CD4-positive, CD25-positive, alpha-beta regulatory T cell (primary cell): ENCODE data around the gene DENND1A. TPM values are rescaled to one million over a fixed set of nuclear protein-coding genes. Genes with fewer than 3 reads are reported as not detected.

Source experiments
- ATAC-seq, 2 donors: fragments of 150-1000 bp; cut with Tn5 transposase; one replicate each; pipeline ENCODE4 v1.10.0; 2021; ENCODE audit warnings: low read depth in 2 of 2, moderate number of reproducible peaks in 2 of 2, moderate library complexity in 1 of 2
- DNase-seq, 3 donors: peaks; one replicate each; pipeline versions ENCODE4 v3.0.0 to v3.0.0-alpha.2; 2012 to 2022; ENCODE audit warnings: mixed read lengths in 1 of 3
- H3K27ac ChIP-seq: one replicate; pipeline ENCODE4 v1.7.0; 2013; ENCODE audit warnings: mild to moderate bottlenecking, low read length; ENCODE audit not compliant: insufficient read depth, poor library complexity, severe bottlenecking
- H3K27me3 ChIP-seq: one replicate; pipeline ENCODE4 v1.7.0; 2013; ENCODE audit warnings: low read length; ENCODE audit not compliant: control insufficient read depth, insufficient read depth
- H3K36me3 ChIP-seq: one replicate; pipeline ENCODE4 v1.7.0; 2013; ENCODE audit warnings: mild to moderate bottlenecking, low read length, moderate library complexity; ENCODE audit not compliant: control insufficient read depth, insufficient read depth
- H3K4me1 ChIP-seq: 2 replicates; pipeline ENCODE4 v1.7.0; 2013; ENCODE audit warnings: mild to moderate bottlenecking, low read length; ENCODE audit not compliant: insufficient read depth, control insufficient read depth, poor library complexity, severe bottlenecking
- H3K4me3 ChIP-seq: one replicate; pipeline ENCODE4 v1.7.0; 2013; ENCODE audit warnings: low read depth, mild to moderate bottlenecking, low read length, moderate library complexity
- H3K9me3 ChIP-seq, 2 experiments: 1 replicate in 1 of 2; 2 replicates in 1 of 2; pipeline ENCODE4 v1.7.0; 2013; ENCODE audit warnings: low read length in 2 of 2, mild to moderate bottlenecking in 1 of 2, moderate library complexity in 1 of 2; ENCODE audit not compliant: control insufficient read depth in 2 of 2
- H3K27ac Mint-ChIP-seq, 3 donors: one replicate each; pipeline ENCODE4 v1.8.0; 2020 to 2022; ENCODE audit warnings: mild to moderate bottlenecking in 3 of 3, mixed read lengths in 3 of 3, moderate library complexity in 2 of 3
- H3K27me3 Mint-ChIP-seq: one replicate; pipeline ENCODE4 v1.8.0; 2022; ENCODE audit warnings: mild to moderate bottlenecking, mixed read lengths
- H3K36me3 Mint-ChIP-seq: one replicate; pipeline ENCODE4 v1.8.0; 2020; ENCODE audit warnings: mixed read lengths
- H3K4me1 Mint-ChIP-seq, 4 donors: one replicate each; pipeline ENCODE4 v1.8.0; 2020 to 2022; ENCODE audit warnings: mixed read lengths in 4 of 4, mild to moderate bottlenecking in 1 of 4
- H3K4me3 Mint-ChIP-seq, 4 donors: one replicate each; pipeline ENCODE4 v1.8.0; 2020 to 2022; ENCODE audit warnings: mild to moderate bottlenecking in 4 of 4, mixed read lengths in 4 of 4, moderate library complexity in 3 of 4
- H3K9me3 Mint-ChIP-seq, 7 donors: one replicate each; pipeline ENCODE4 v1.8.0; 2020 to 2022; ENCODE audit warnings: mixed read lengths in 7 of 7, mild to moderate bottlenecking in 3 of 7, moderate library complexity in 2 of 7
- polyA plus RNA-seq, 4 donors: library from polyadenylated mRNA; unstranded; fragments of 300-500 nt; fragmentation: Illumina TruSeq; gene quantifications; one replicate each; pipeline ENCODE4 v1.2.3, GENCODE V29; 2021
- total RNA-seq: library from RNA; stranded (reverse); gene quantifications from one replicate; pipeline ENCODE4 v1.2.3, GENCODE V29; 2022

Gene DENND1A
- total and polyA plus RNA-seq, 5 donors from 2014 or later = 3.5 to 21.8 (median 4.7) TPM

DNA sequence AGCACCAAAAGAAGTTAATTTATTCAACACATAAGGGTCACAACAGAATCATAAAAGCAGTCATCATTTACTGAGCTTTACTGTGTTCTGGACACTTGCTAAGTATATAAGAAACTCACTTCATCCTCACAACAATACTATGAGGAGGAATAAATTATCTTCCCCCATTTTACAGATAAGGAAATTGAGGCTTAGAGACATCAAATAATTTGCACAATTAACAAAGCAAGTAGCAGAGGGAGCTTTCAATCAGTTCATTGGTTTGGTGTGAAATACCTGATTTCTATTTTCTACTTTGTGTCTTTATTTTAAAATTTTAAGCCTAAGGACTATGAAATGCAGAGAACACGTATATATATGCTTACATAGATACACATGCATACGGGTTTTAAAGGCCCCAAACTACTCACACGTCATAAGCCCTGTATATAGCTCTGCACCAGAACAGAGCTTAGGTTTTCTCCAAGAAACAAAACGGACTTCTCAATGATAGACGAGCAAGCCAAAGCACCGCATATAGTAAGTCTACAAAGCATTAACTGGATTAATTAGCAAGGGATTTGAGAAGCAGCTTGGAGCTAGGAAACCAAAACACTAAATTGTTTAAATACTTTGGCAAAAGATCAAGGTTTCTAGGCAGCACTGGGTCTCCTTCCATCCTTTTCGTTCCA is 95.6 kb downstream of the DENND1A start:
- Mint-ChIP-seq H3K27ac (peak overlapping the region in 2 of 3 donors; percentile 5 to 36), H3K27me3 (no peaks in the 10 kb centered on the region), H3K4me3 (peak overlapping the region in 1 of 4 donors; percentile 55), H3K36me3 (peaks cover 29% of the 10 kb centered on the region), H3K4me1 (peaks cover 21 to 31% (median 26%) of the 10 kb centered on the region in 4 donors), H3K9me3 (peaks cover under 1 to 11% (median 6%) of the 10 kb centered on the region in 7 donors)
- no peaks in the 10 kb centered on the region for H3K27me3 ChIP-seq
- DNase-seq (no peak), ATAC-seq (no peak)
- H3K27ac ChIP-seq = no peak overlapping the region
- peaks cover 9 to 11% of the 10 kb centered on the region in 2 experiments for H3K9me3 ChIP-seq
- H3K4me3 ChIP-seq = no peak overlapping the region
- H3K36me3 ChIP-seq = no peaks in the 10 kb centered on the region
- H3K4me1 ChIP-seq = peaks cover 6% of the 10 kb centered on the region

DNA sequence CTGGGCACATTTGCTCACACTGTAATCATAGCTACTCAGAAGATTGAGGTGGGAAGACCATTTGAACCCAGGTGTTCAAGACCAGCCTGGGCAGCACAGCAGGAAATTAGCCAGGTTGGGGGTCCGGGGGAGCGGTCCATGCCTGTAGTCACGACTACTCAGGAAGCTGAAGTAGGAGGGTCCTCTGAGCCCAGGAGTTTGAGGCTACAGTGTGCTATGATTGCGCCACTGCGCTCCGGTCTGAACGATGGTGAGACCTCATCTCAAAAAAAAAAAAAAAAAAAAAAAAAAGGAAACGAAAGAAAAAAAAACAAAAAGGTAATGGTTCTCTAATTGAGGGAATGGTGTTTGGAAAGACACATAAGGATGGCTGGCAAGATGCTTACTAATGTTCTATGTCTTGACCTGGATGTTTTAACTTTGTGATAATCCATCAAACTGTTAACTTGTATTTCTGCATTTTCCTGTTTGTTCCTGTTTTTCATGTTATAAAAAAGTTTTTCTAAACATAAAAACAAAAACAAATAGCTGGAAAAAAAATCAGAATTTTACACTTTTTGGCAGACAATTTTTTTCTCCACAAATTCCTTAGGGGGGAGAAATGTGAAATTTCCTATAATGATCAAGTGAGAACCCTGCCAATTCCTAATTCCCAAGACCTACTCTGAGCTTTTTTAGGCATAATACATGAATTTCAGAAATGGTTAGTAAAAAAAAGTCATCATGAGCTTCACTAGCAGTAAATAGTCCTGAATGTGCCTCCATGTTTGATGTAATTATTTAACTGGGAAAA is 96.9 kb downstream of the DENND1A start:
- no peak overlapping the region for H3K4me3 ChIP-seq
- H3K27ac ChIP-seq = no peak overlapping the region
- no peaks in the 10 kb centered on the region for H3K27me3 ChIP-seq
- H3K4me1 ChIP-seq = peaks cover 6% of the 10 kb centered on the region
- DNase-seq (no peak), ATAC-seq (no peak)
- H3K9me3 Mint-ChIP-seq = peaks cover 4 to 23% (median 14%) of the 10 kb centered on the region in 7 donors
- no peak overlapping the region for H3K27ac Mint-ChIP-seq
- H3K4me1 Mint-ChIP-seq = peaks cover 21 to 39% (median 26%) of the 10 kb centered on the region in 4 donors
- no peak overlapping the region for H3K4me3 Mint-ChIP-seq
- H3K36me3 Mint-ChIP-seq = peaks cover 37% of the 10 kb centered on the region
- H3K27me3 Mint-ChIP-seq = no peaks in the 10 kb centered on the region
- no peaks in the 10 kb centered on the region for H3K36me3 ChIP-seq
- H3K9me3 ChIP-seq = peaks cover 22 to 23% of the 10 kb centered on the region in 2 experiments

DNA sequence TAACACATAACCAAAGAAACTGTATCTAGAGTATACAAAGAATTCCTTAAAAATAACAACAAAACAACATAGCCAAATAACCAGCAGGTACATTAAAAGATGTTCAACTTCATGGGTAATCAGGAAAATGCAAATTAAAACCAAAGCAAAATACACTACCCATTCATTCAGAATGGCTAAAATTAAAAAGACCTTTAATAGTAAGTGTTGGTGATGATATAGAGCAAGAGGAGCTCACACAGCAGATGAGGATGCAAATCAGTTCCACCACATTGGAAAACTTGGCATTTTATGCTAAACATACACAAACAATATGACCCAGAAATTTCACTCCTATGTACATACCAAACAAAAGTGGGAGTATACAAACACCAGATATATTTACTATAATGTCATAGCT is 97.8 kb downstream of the DENND1A start:
- H3K4me1 ChIP-seq = peaks cover 6% of the 10 kb centered on the region
- no peak overlapping the region for H3K4me3 Mint-ChIP-seq
- H3K27ac Mint-ChIP-seq = no peak overlapping the region
- peaks cover 40% of the 10 kb centered on the region for H3K36me3 Mint-ChIP-seq
- H3K27ac ChIP-seq = no peak overlapping the region
- H3K9me3 Mint-ChIP-seq = peaks cover 4 to 30% (median 19%) of the 10 kb centered on the region in 7 donors
- no peak overlapping the region for H3K4me3 ChIP-seq
- H3K36me3 ChIP-seq = no peaks in the 10 kb centered on the region
- H3K27me3 ChIP-seq = no peaks in the 10 kb centered on the region
- H3K9me3 ChIP-seq = peaks cover 28 to 30% of the 10 kb centered on the region in 2 experiments
- H3K4me1 Mint-ChIP-seq = peaks cover 20 to 39% (median 25%) of the 10 kb centered on the region in 4 donors
- no peak for DNase-seq
- no peaks in the 10 kb centered on the region for H3K27me3 Mint-ChIP-seq
- no peak for ATAC-seq

DNA sequence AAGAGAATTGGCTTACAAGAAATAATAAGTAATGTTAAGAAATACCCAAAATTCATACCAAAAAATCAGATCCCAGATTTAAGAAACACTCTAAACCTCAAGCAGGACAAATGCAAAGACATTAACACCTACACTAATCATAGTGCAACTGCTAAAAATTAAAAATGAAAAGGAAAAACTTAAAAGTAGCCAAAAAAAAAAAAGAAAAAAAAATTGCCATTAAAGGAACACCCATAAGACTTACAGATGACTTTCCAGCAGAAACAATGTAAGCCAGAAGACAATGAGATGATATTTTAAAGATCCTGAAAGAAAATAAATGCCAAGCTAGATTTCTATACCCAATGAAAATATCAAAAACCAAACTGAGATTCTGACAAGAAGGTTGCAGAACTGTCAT is 101.5 kb downstream of the DENND1A start:
- H3K9me3 Mint-ChIP-seq = peaks cover 4 to 33% (median 19%) of the 10 kb centered on the region in 7 donors
- ATAC-seq (no peak), DNase-seq (no peak)
- Histone ChIP-seq H3K4me3 (no peak overlapping the region), H3K4me1 (no peaks in the 10 kb centered on the region), H3K27me3 (no peaks in the 10 kb centered on the region), H3K36me3 (no peaks in the 10 kb centered on the region), H3K27ac (no peak overlapping the region), H3K9me3 (peaks cover 28 to 30% of the 10 kb centered on the region in 2 experiments)
- no peak overlapping the region for H3K4me3 Mint-ChIP-seq
- no peak overlapping the region for H3K27ac Mint-ChIP-seq
- H3K4me1 Mint-ChIP-seq = peaks cover 0 to 17% (median 8%) of the 10 kb centered on the region in 4 donors
- H3K36me3 Mint-ChIP-seq = peaks cover 52% of the 10 kb centered on the region
- H3K27me3 Mint-ChIP-seq = no peaks in the 10 kb centered on the region

DNA sequence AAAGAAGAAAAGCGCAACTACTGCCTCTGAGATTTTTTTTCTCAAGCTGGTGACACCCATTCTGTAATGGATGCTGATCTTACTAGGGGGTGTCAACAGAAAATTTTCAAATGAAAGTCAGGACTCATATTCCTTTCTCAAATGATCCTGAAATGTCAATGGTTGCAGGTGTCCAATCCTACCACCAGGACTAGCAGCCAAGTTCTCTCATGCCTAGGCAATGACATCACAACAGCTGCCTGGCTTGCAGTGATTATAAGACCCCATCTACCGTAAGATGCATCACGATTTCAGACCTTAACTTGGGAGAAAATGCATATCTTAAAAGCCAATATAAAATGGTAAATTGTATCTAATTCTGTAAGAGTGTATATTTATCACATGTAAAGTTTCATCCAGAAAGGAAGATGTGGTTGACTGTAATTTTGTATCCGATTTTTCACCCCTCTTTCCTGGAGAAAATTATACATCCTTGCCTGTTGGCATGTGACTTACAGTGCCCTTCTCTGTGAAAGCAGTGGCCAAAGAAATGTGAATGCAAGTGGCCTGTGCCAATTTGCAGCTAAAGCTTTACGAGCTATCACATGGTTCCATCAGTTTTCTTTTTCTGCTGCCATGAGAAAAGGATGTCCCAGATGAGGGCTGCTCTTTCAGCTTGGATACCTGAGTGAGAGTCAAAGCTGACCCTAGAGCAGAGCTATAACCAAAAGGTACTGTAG is 104.4 kb downstream of the DENND1A start:
- DNase-seq (no peak), ATAC-seq (no peak)
- no peak overlapping the region for H3K4me3 ChIP-seq

DNA sequence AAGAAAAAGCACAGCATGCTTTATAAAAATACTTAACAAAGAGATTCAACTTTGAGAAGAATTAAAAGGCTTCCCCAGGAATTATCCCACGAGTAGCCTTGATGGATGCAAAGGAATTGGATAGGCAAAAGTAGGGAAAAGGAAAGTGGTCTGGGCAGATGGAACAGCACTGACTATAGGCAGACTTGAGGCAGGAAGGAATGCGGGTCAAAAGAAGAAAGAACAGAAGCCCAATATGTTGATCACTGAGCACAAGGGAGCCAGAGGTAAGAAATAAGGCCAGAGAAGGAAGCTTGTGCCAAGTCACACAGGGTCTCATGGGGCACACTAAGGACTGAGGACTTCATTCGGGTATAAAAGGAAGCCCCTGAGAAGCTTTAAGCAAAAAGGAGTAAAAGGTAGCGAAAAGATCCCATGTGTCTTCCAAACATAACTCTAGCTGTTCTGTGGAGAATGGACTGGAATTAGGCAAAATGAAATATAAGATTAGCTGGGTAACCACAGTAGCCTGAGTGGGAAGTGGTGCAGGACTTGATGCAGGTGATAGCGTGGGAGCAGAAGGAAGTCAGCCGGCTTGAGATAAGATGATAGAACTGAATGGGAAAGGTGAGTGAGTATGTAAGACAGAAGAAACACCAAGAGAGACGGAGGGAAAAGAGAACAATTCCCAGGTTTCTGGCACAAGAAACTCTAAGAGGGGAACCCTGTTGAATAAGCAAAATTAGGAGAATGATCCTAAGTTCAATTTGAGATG is 106.6 kb downstream of the DENND1A start:
- Histone ChIP-seq H3K4me1 (no peaks in the 10 kb centered on the region), H3K36me3 (no peaks in the 10 kb centered on the region), H3K9me3 (peaks cover 9 to 10% of the 10 kb centered on the region in 2 experiments), H3K27me3 (no peaks in the 10 kb centered on the region), H3K4me3 (no peak overlapping the region), H3K27ac (no peak overlapping the region)
- Mint-ChIP-seq H3K36me3 (peaks cover 19% of the 10 kb centered on the region), H3K9me3 (peaks cover 0 to 14% (median 8%) of the 10 kb centered on the region in 7 donors), H3K27me3 (no peaks in the 10 kb centered on the region), H3K27ac (no peak overlapping the region), H3K4me1 (peaks cover 0 to 11% (median 1%) of the 10 kb centered on the region in 4 donors), H3K4me3 (no peak overlapping the region)
- DNase-seq (no peak), ATAC-seq (no peak)

More for the DNA sequence above, 104.4 kb downstream of the DENND1A start:
- H3K27ac Mint-ChIP-seq = no peak overlapping the region
- no peaks in the 10 kb centered on the region for H3K4me1 ChIP-seq
- H3K27me3 ChIP-seq = no peaks in the 10 kb centered on the region
- H3K9me3 Mint-ChIP-seq = peaks cover 1 to 32% (median 18%) of the 10 kb centered on the region in 7 donors
- H3K27ac ChIP-seq = no peak overlapping the region
- H3K4me1 Mint-ChIP-seq = peaks cover 0 to 11% (median 5%) of the 10 kb centered on the region in 4 donors
- peaks cover 28 to 30% of the 10 kb centered on the region in 2 experiments for H3K9me3 ChIP-seq
- H3K4me3 Mint-ChIP-seq = no peak overlapping the region
- H3K36me3 Mint-ChIP-seq = peaks cover 38% of the 10 kb centered on the region
- no peaks in the 10 kb centered on the region for H3K36me3 ChIP-seq
- H3K27me3 Mint-ChIP-seq = no peaks in the 10 kb centered on the region

DNA sequence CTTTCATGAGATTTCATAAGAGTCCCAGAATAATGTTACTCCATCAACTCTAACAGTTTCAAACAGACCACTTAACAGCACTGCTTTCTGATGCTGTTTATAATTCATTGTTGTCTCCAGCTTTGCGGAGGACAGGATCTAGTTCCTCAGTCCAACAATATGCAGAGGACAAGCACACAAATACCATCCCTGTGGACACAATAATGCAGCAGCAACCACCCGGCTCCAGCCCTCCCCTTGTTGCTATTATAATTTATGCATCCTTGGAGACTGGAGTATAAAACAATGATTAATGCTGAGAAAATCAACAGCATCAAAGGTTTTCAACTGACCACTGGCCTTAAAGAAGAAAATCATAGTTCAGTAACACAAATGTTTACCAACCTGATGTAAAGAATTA is 108.3 kb downstream of the DENND1A start:
- Mint-ChIP-seq H3K27me3 (no peaks in the 10 kb centered on the region), H3K4me3 (no peak overlapping the region), H3K27ac (no peak overlapping the region), H3K36me3 (peaks cover 12% of the 10 kb centered on the region), H3K9me3 (peaks cover 0 to 3% (median 0%) of the 10 kb centered on the region in 7 donors), H3K4me1 (peaks cover 0 to 14% (median 0%) of the 10 kb centered on the region in 4 donors)
- no peaks in the 10 kb centered on the region for H3K4me1 ChIP-seq
- DNase-seq = no peak
- H3K36me3 ChIP-seq = no peaks in the 10 kb centered on the region
- ATAC-seq = no peak
- no peaks in the 10 kb centered on the region for H3K9me3 ChIP-seq
- H3K27me3 ChIP-seq = no peaks in the 10 kb centered on the region
- H3K27ac ChIP-seq = no peak overlapping the region
- no peak overlapping the region for H3K4me3 ChIP-seq
